HFFc6 (cell line): Measurements from ENCODE around the gene RAB11FIP3. TPM values are rescaled to one million over a fixed set of nuclear protein-coding genes. Genes with fewer than 3 reads are reported as not detected.
"Not testable (repeated sequence)": the region's sequence is repeated elsewhere in the genome, so short reads cannot be mapped to it uniquely, and the experiment has no call there.

Source experiments
- DNase-seq: peaks from one replicate; pipeline ENCODE4 v3.0.0-alpha.2; 2018
- H3K27ac Mint-ChIP-seq: 2 replicates; pipeline ENCODE4 v1.8.0; 2020; ENCODE audit warnings: mild to moderate bottlenecking, mixed read lengths
- H3K27me3 Mint-ChIP-seq: 2 replicates; pipeline ENCODE4 v1.8.0; 2021; ENCODE audit warnings: mild to moderate bottlenecking, moderate library complexity, mixed read lengths; ENCODE audit not compliant: insufficient read depth
- H3K36me3 Mint-ChIP-seq: 2 replicates; pipeline ENCODE4 v1.8.0; 2021; ENCODE audit warnings: low read depth, mixed read lengths
- H3K4me1 Mint-ChIP-seq: 2 replicates; pipeline ENCODE4 v1.8.0; 2020; ENCODE audit warnings: low read depth, mixed read lengths
- H3K4me3 Mint-ChIP-seq: 2 replicates; pipeline ENCODE4 v1.8.0; 2020; ENCODE audit warnings: mild to moderate bottlenecking, moderate library complexity, mixed read lengths
- H3K9me3 Mint-ChIP-seq: 2 replicates; pipeline ENCODE4 v1.8.0; 2020; ENCODE audit warnings: mild to moderate bottlenecking, mixed read lengths
- CTCF ChIP-seq: fragments of 200-600 bp; sonication (generic); IDR thresholded peaks from 2 replicates; pipeline ENCODE4 v1.5.0; 2021; ENCODE audit warnings: antibody characterized with exemption, mild to moderate bottlenecking
- total RNA-seq, 6 experiments: library from RNA; stranded (reverse); fragmentation: NEBNext Ultra II Directional; extraction: Animal tissue kit (Norgen Biotek cat#: 25700); gene quantifications; 2 replicates in 1 of 6; 3 replicates in 5 of 6; pipeline ENCODE4 v1.2.3, GENCODE V29; 2021

Gene RAB11FIP3
- total RNA-seq, 6 experiments from 2014 or later, result 30.3 to 36.9 (median 33.9) TPM

DNA sequence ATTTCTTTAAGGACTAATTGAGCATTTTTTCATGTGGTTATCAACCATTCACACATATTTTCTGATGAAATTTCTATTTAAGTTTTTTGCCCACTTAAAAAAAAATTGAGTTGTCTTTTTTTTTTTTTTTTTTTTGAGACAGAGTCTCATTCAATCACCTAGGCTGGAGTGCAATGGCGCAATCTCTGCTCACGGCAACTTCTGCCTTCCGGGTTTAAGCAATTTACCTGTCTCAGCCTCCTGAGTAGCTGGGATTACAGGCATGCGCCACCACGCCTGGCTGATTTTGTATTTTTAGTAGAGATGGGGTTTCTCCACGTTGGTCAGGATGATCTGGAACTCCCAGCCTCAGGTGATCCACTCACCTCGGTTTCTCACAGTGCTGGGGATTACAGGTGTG is 34.3 kb downstream of the RAB11FIP3 start:
- H3K9me3 Mint-ChIP-seq, result no peaks in the 10 kb centered on the region
- H3K27me3 Mint-ChIP-seq, result no peaks in the 10 kb centered on the region; the same call in 1 of the 2 replicates
- H3K4me1 Mint-ChIP-seq, result peaks cover 14% of the 10 kb centered on the region
- no peak for TF ChIP-seq CTCF
- no peak for DNase-seq
- H3K4me3 Mint-ChIP-seq, result no peak overlapping the region
- peaks cover 6% of the 10 kb centered on the region; the same call in 1 of the 2 replicates for H3K36me3 Mint-ChIP-seq
- H3K27ac Mint-ChIP-seq, result no peak overlapping the region

DNA sequence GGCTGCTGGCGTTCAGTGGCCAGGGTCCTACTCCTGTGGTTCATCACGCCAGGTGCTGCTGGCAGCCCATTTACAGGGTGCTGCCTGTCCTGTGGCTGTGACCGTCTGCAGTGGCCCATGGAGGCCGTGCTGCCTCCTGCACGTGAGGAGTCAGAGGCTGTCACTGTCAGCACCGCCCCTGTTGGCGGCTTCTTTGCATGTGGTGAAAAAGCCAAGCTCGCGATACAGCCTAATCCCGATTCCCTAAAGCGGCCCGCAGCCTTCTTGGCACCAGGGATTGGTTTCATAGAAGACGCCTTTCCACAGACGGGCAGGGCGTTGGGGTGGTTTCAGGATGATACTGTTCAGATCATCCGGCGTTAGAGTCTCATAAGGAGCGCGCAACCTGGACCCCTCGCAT is 35.3 kb downstream of the RAB11FIP3 start:
- Mint-ChIP-seq H3K36me3 (peaks cover 6% of the 10 kb centered on the region; the same call in 1 of the 2 replicates), H3K27ac (no peak overlapping the region), H3K9me3 (no peaks in the 10 kb centered on the region), H3K4me3 (no peak overlapping the region), H3K27me3 (no peaks in the 10 kb centered on the region; the same call in 1 of the 2 replicates), H3K4me1 (peaks cover 14% of the 10 kb centered on the region)
- no peak for DNase-seq
- no peak for TF ChIP-seq CTCF

GRCh38 chr16:463071-463470 is 37.6 kb downstream of the RAB11FIP3 start:
- no peak for TF ChIP-seq CTCF
- H3K4me1 Mint-ChIP-seq, result no peaks in the 10 kb centered on the region
- H3K27ac Mint-ChIP-seq, result no peak overlapping the region
- DNase-seq, result no peak
- H3K4me3 Mint-ChIP-seq, result no peak overlapping the region
- H3K36me3 Mint-ChIP-seq, result peaks cover 6% of the 10 kb centered on the region; the same call in 1 of the 2 replicates
- no peaks in the 10 kb centered on the region for H3K27me3 Mint-ChIP-seq
- H3K9me3 Mint-ChIP-seq, result no peaks in the 10 kb centered on the region

DNA sequence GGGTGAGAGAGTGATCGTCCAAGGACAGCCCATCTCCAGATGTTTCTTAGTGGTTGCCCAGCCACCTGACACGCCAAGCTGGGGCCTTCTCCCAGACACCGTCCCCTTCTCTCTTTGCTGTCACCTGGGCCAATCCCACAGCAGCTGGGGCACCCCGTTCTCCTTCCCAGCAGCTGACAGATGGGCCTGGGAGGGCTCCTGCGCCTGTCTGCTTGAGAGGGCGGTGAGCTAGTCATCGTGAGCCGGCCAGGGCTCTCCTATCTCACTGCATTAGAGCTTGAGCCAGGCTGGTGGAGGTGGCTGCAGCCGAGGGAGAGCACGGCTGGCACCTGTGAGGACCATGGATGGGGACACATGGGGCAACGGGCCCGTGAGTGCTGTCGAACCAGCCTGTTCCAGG is 41.2 kb downstream of the RAB11FIP3 start:
- Mint-ChIP-seq H3K4me1 (peaks cover 8% of the 10 kb centered on the region), H3K27me3 (peaks cover 2% of the 10 kb centered on the region; the same call in 1 of the 2 replicates), H3K36me3 (peaks cover 2% of the 10 kb centered on the region; the same call in 1 of the 2 replicates), H3K27ac (no peak overlapping the region; the same call in 1 of the 2 replicates), H3K4me3 (no peak overlapping the region), H3K9me3 (no peaks in the 10 kb centered on the region)
- no peak for TF ChIP-seq CTCF
- no peak for DNase-seq

- H3K9me3 Mint-ChIP-seq, H3K4me3 Mint-ChIP-seq, H3K27me3 Mint-ChIP-seq, H3K27ac Mint-ChIP-seq, DNase-seq, H3K36me3 Mint-ChIP-seq: not testable (repeated sequence)
- H3K4me1 Mint-ChIP-seq, result peaks cover 10% of the 10 kb centered on the region
Measured at GRCh38 chr16:467249-467871, 41.9 kb downstream of the RAB11FIP3 start.

DNA sequence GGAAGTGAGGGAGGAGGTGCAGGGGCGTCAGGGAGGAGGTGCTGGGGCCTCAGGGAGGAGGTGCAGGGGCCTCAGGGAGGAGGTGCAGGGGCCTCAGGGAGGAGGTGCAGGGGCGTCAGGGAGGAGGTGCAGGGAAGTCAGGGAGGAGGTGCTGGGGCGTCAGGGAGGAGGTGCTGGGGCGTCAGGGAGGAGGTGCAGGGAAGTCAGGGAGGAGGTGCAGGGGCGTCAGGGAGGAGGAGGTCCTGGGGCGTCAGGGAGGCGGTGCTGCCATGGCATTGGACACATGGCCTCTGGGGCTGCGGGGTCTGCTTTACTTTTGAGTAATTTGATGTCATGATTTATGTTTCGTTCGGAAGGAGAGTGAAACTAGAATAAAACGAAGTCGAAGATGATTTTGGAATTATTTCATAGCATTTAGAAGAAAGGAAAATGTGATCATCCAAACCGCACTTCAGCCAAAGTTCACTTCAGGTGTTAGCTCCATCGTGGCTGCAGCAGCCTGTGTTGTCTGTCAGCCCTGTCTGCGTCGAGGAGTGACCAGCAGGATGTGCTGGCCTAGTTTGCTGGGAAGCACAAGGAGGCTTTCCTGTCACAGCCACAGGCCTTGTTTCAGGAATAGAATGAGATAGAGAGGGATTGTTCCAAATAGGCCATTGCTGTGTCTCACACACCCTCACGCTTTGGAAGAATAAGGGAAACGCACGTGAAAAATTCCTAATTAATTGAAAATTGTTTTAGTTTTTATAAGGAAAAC is 42.8 kb downstream of the RAB11FIP3 start:
- H3K36me3 Mint-ChIP-seq, result no peaks in the 10 kb centered on the region
- no peaks in the 10 kb centered on the region for H3K9me3 Mint-ChIP-seq
- peaks cover 10% of the 10 kb centered on the region for H3K4me1 Mint-ChIP-seq
- no peak overlapping the region for H3K4me3 Mint-ChIP-seq
- no peak for TF ChIP-seq CTCF
- no peak overlapping the region for H3K27ac Mint-ChIP-seq
- no peak for DNase-seq
- H3K27me3 Mint-ChIP-seq, result peaks cover 2% of the 10 kb centered on the region; the same call in 1 of the 2 replicates

DNA sequence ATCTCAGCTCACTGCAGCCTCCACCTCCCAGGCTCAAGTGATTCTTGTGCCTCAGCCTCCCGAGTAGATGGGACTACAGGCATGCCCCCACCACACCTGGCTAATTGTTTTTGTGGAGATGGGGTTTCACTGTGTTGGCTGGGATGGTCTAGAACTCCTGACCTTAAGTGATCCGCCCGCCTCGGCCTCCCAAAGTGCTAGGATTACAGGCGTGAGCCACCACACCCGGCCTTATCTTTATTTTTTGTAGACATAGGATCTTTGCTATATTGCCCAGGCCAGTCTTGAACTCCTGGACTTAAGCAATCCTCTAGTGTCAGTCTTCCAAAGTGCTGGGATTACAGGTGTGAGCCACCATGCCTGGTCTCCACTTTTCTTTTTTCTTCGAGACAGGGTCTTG is 44.0 kb downstream of the RAB11FIP3 start:
- H3K36me3 Mint-ChIP-seq, H3K27me3 Mint-ChIP-seq, DNase-seq, H3K27ac Mint-ChIP-seq, H3K9me3 Mint-ChIP-seq, H3K4me3 Mint-ChIP-seq: not testable (repeated sequence)
- peaks cover 10% of the 10 kb centered on the region for H3K4me1 Mint-ChIP-seq
